Measurements from ENCODE around the gene ADORA2A.

The ADORA2A gene

DNA sequence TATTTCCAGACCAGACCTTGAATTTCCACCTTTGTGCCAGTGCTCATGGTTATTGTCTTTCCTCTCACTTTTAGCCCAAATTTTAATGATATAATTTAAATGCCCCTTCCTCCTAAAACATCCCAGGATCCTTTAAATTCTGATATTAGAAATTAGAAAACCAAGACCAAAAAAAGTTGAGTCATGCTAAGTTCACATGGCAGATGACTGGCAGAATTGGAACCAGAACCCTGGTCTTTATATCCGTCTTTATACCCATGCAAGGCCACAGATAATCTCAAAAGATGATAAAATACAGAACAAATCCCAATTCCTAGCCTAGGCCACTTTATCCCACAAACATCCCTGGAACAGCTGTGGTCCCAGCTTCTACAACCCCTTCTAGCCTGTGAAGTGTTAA is 26.5 kb downstream of the ADORA2A start:
- no peak for DNase-seq (ENCODE audit: low read depth)

GRCh38 chr22:24455039-24455438 is 27.6 kb downstream of the ADORA2A start:
- no peak for DNase-seq (ENCODE audit: low read depth)

- DNase-seq (ENCODE audit: low read depth): no peak
Measured at GRCh38 chr22:24455751-24456426, 28.5 kb downstream of the ADORA2A start.

- DNase-seq (ENCODE audit: low read depth): no peak
Measured at GRCh38 chr22:24457894-24458420, 30.6 kb downstream of the ADORA2A start.

DNA sequence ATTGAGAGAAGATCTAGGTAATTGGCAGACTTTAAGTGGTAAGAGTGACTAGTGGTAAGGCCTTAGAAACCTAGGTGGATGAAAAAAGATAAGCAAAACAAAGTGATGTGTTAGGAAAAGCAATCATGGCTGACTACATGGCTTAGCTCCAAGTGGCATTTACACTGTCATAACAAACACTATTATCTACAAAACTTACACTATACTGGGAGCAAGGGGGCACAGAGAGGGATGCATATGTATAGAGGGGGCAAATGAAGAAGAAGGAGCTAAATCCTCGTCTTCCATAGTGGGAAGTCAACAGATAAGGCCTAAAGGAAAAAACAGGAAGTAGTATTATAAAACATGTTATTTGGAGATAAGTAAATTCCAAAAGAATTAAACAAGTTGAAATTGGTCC is 32.5 kb downstream of the ADORA2A start:
- DNase-seq (ENCODE audit: low read depth): no peak

DNA sequence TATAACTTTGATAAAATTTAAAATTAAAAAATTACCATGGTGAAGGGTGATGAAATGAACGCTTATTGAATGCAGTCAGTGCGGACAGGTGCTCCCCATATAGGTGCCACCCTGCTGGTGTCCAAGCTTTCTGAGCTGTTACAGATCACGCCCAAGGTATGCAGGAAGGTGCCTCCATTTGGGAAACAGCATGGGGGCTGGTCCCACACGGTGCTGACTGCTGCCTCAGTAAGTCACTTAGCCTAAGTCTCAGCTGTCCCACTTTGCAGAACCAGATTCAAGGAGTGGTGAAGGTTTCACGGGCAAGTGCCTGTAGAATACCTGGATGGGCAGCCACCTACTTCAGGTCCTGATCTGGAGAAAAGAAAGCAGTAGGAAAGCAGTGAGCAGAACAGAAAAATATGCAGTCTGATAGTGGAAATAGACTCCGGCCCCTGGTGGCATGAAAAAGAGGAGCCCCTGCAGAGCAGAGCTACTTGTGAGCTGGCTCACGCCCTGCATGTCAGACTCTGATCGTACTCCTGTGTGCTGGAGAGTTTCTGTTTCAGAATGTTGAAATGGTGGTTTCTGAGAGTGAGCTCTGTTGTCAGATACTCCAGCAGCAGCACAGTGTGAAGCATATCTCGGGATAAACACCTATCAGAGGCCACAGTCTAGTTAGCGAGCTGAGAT is 33.2 kb downstream of the ADORA2A start:
- no peak for DNase-seq (ENCODE audit: low read depth)

- no peak for DNase-seq (ENCODE audit: low read depth)
Measured at GRCh38 chr22:24463071-24463760, 35.8 kb downstream of the ADORA2A start.

DNA sequence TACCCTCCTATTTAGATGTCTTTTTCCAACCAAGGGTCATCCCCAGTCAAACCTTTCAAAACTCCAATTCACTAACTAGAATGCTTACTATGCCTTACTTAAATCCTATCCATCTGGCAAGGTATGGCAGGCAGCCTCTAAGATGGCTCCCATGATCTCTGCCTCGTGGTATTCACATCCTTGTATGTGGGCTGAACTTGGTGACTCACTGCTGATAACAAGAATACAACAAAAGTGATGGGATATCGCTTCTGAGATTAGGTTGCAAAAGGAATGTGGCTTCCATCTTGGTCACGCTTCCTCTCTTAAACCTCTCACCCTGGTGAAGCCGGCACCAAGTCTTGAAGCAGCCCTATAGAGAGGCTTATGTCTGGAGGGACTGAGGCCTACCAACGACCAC is 38.2 kb downstream of the ADORA2A start:
- DNase-seq (ENCODE audit: low read depth): no peak

DNA sequence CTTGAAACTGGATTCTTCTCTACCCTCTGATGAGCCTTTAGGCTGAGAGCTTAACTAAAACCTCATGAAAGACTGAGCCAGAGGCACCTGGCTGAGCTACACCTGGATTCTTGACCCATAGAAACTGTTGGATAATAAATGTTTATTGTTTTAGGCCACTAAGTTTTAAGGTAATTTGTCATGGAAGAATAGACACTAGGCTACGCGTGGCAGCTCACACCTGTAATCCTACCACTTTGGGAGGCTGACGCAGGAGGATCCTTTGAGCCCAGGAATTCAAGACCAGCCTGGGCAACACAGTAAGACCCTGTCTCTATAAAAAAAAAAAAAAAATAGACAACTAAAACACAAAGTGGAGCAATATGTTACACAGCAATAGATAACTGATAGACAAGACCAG is 38.6 kb downstream of the ADORA2A start:
- DNase-seq (ENCODE audit: low read depth): no peak

- no peak for DNase-seq (ENCODE audit: low read depth)
Measured at GRCh38 chr22:24466716-24467328, 39.4 kb downstream of the ADORA2A start.

GRCh38 chr22:24467340-24467739 is 39.9 kb downstream of the ADORA2A start:
- DNase-seq (ENCODE audit: low read depth): no peak

DNA sequence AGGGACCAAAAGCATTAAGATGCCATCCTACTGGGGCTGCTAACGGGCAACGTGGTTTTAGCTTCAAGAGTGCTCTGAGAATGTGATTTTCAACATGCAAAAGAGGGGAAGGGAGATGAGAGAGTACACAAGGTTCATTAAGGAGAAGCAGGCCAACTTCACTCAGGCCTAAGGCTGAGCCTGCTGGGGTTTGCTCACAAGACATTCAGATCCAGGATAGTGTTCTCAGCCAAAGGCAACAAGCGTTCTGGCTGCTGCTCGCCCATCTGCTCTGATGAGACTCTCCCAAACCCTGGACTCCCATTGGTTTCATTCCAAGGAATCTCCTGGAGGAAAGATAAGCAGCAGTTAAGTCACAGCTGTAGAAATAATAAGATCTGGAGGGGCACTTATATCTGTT is 44.2 kb downstream of the ADORA2A start:
- DNase-seq (ENCODE audit: low read depth): no peak

DNA sequence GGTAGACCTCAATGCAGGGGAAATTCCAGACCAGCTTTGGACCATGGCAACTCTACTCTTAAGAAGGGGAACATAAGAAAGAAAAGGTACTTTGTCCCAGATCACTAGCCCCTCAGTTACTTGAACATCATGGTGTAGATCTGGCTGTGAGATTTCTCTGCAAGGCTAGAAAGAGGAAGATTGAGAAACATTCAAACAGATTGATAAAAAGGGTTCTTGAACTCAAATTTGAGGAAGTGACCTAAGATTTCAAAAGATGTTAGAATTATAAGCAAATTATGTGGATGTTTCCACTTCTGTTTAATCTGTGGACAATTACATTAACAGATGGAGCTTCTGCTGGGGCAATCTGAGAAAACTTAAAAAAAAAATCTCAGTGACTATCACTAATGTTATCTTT is 45.9 kb downstream of the ADORA2A start:
- DNase-seq (ENCODE audit: low read depth): no peak

DNA sequence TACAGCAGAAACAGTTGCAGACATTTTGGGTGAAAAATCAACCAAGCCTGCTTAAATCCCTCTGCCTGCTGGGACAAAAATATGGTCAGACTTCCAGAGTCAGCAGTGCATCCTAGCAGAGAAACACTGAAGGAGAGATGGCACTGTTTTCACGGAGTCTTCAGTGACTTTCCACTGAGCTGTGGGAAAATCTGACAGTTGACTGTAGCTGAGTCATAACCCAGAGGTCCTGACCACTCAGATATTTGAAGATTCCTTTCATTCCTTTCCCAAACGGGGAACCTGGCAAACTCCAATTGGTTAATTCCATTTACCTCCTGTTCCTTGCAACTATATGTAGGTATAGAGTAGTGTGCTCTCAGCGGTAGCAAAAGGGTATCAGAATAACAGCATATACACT is 46.8 kb downstream of the ADORA2A start:
- no peak for DNase-seq (ENCODE audit: low read depth)

- no peak for DNase-seq (ENCODE audit: low read depth)
Measured at GRCh38 chr22:24474649-24475255, 47.4 kb downstream of the ADORA2A start.

GRCh38 chr22:24481641-24482040 is 54.2 kb downstream of the ADORA2A start:
- DNase-seq (ENCODE audit: low read depth): no peak

DNA sequence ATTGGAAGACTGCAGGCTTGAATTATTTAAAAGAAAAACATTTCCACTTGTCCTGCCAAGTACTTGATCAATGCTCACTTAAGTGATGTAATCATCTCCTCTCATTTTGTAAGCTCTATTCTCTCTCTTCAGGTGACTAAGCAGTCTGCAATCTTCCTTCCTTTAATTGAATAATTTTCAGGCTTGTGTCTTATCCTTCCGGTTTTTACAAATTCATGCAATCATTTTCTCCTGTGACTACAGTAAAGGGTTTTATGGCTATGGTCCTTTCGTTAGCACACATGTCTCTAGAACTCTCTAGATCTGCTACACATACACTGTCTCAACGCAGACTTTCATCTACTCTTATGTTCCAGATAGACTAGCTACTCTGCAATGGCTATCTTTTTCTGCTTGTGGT is 55.2 kb downstream of the ADORA2A start:
- DNase-seq (ENCODE audit: low read depth): no peak

GRCh38 chr22:24482998-24483397 is 55.6 kb downstream of the ADORA2A start:
- no peak for DNase-seq (ENCODE audit: low read depth)

- DNase-seq (ENCODE audit: low read depth): no peak
Measured at GRCh38 chr22:24483976-24484545, 56.7 kb downstream of the ADORA2A start.

DNA sequence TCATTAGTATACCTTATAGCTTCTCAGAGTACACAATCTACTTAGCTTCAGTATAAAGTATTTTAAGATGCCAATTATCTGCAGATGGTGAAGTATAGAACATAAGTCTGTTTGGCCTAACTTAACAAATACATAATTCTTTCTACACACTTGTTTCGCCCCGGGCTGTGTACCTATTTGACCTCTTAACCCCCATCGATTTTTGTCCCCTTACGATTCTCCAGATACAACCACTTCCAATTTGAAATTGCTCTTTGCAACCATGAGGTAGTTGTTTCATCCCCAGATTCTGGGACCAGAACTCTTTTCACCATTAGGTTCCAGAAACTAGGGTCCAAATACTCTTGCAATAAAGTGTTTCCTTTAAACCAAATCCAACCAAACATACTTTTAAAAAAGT is 57.8 kb downstream of the ADORA2A start:
- no peak for DNase-seq (ENCODE audit: low read depth)

- no peak for DNase-seq (ENCODE audit: low read depth)
Measured at GRCh38 chr22:24485608-24486007, 58.2 kb downstream of the ADORA2A start.

GRCh38 chr22:24486501-24486921 is 59.1 kb downstream of the ADORA2A start:
- DNase-seq (ENCODE audit: low read depth): no peak

All from activated T-helper 9 cell treated with anti-CD3 and anti-CD28 coated beads, Interleukin-2, amount 50 U/mL, for 16 hours (primary cell).